Left ventricle myocardium inferior (tissue), 1 donor: ENCODE measurements around the gene PPP1R1C. TPM values are rescaled to one million over a fixed set of nuclear protein-coding genes. Genes with fewer than 3 reads are reported as not detected.

ENCODE experiments used
- DNase-seq: peaks from one replicate; pipeline ENCODE4 v3.0.0-alpha.2; 2020
- H3K27ac ChIP-seq: fragments of 200-600 bp; replicated peaks from 2 replicates; pipeline ENCODE4 v1.8.0; 2021
- H3K27me3 ChIP-seq: fragments of 200-600 bp; 2 replicates; pipeline ENCODE4 v1.8.0; 2021; ENCODE audit warnings: low read depth
- H3K36me3 ChIP-seq: fragments of 200-600 bp; 2 replicates; pipeline ENCODE4 v1.8.0; 2021
- H3K4me1 ChIP-seq: fragments of 200-600 bp; 2 replicates; pipeline ENCODE4 v1.8.0; 2021
- H3K4me3 ChIP-seq: fragments of 200-600 bp; 2 replicates; pipeline ENCODE4 v1.8.0; 2021; ENCODE audit warnings: mild to moderate bottlenecking, moderate library complexity
- H3K9me3 ChIP-seq: fragments of 200-600 bp; replicated peaks from 2 replicates; pipeline ENCODE4 v1.8.0; 2021
- CTCF ChIP-seq: fragments of 200-600 bp; IDR thresholded peaks from 2 replicates; pipeline ENCODE4 v1.8.0; 2021; ENCODE audit warnings: antibody characterized with exemption, mild to moderate bottlenecking, borderline replicate concordance
- intact Hi-C: fragments of 100-400 bp; cut with micrococcal nuclease; formaldehyde crosslinking; loops from one replicate; pipeline ENCODE4 v1.11.0; 2022
- total RNA-seq: library from RNA; stranded (reverse); fragmentation: NEBNext Ultra II Directional; extraction: Animal tissue kit (Norgen Biotek cat#: 25700); gene quantifications from one replicate; pipeline ENCODE4 v1.2.1, GENCODE V29; 2021
- donor health status: DM: no; HTN: yes; CAD: no; lungs with severe emphysema.

The PPP1R1C gene
- total RNA-seq, 1 donor from 2014 or later, result 33.1 TPM

GRCh38 chr2:181988154-181988924, 2.7 kb downstream of the PPP1R1C start:
- Histone ChIP-seq H3K27ac (peak overlapping the region; percentile 84), H3K27me3 (no peaks in the 10 kb centered on the region), H3K4me1 (peaks cover 50% of the 10 kb centered on the region), H3K36me3 (no peaks in the 10 kb centered on the region), H3K9me3 (no peaks in the 10 kb centered on the region), H3K4me3 (peak overlapping the region; percentile 61)
- intact Hi-C loops, result no loop called here
- DNase-seq, result no peak
- no peak for TF ChIP-seq CTCF

GRCh38 chr2:181989099-181989498, 3.4 kb downstream of the PPP1R1C start:
- no peak for TF ChIP-seq CTCF
- Histone ChIP-seq H3K27me3 (no peaks in the 10 kb centered on the region), H3K36me3 (no peaks in the 10 kb centered on the region), H3K9me3 (no peaks in the 10 kb centered on the region), H3K27ac (peak overlapping the region; percentile 84), H3K4me1 (peaks cover 48% of the 10 kb centered on the region), H3K4me3 (peak overlapping the region; percentile 61)
- DNase-seq, result no peak
- intact Hi-C loops, result no loop called here

- no peaks in the 10 kb centered on the region for H3K27me3 ChIP-seq
- intact Hi-C loops, result no loop called here
These were observed 5.7 kb downstream of the PPP1R1C start for GRCh38 chr2:181991171-181991885.

DNA sequence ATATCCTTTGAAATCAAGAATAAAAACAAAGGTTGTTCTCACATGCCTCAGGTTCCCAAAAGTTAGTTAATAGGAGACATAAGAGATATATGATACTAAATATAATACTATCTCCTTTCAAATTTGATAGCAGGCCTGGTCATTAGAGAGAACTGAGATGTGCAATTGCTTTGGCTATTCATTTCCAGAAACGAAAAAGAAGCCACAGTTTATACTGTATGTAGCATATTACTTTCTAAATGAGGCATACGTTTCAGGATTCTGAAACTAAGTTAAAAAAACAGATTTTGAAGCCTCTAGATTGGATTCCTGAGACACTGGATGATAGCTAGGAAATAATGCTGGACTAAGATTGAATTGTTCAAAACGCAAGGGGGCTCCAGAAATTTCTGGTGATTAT, 7.1 kb downstream of the PPP1R1C start:
- no peak overlapping the region for H3K4me3 ChIP-seq

More at GRCh38 chr2:181991171-181991885, 5.7 kb downstream of the PPP1R1C start:
- H3K36me3 ChIP-seq, result no peaks in the 10 kb centered on the region
- peaks cover 36% of the 10 kb centered on the region for H3K4me1 ChIP-seq
- H3K9me3 ChIP-seq, result no peaks in the 10 kb centered on the region
- no peak overlapping the region for H3K4me3 ChIP-seq
- no peak for DNase-seq
- H3K27ac ChIP-seq, result peak overlapping the region; percentile 84
- no peak for TF ChIP-seq CTCF

DNA sequence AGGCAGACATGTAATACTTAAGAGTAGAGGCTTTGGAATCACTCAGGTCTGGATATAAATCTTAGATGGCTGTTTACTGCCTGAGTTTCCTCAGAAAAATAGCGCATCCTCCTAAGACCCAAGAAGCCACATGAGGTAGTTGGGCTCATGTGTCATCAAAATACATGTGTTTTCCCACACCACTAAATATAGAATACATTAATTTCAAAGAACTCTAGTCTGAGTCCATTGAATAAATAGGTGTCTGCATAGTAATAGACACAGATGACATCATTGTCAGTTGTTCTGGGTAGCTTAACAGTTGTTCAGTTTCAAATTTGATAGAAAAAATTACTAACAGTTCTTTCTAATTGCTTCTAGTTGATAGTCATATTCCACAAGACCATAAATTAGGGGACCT, 9.6 kb downstream of the PPP1R1C start:
- no peak for TF ChIP-seq CTCF
- no peak for DNase-seq
- no peak overlapping the region for H3K4me3 ChIP-seq
- no peak overlapping the region for H3K27ac ChIP-seq
- H3K27me3 ChIP-seq, result no peaks in the 10 kb centered on the region
- peaks cover 26% of the 10 kb centered on the region for H3K4me1 ChIP-seq
- intact Hi-C loops, result no loop called here
- H3K9me3 ChIP-seq, result no peaks in the 10 kb centered on the region
- no peaks in the 10 kb centered on the region for H3K36me3 ChIP-seq

More for the DNA sequence above, 7.1 kb downstream of the PPP1R1C start:
- no peak for DNase-seq
- TF ChIP-seq CTCF, result no peak
- H3K36me3 ChIP-seq, result no peaks in the 10 kb centered on the region
- no peaks in the 10 kb centered on the region for H3K9me3 ChIP-seq
- intact Hi-C loops, result no loop called here
- peaks cover 36% of the 10 kb centered on the region for H3K4me1 ChIP-seq
- H3K27me3 ChIP-seq, result no peaks in the 10 kb centered on the region
- no peak overlapping the region for H3K27ac ChIP-seq
